GM12878 (cell line): ENCODE results near the gene WDFY4. TPM values are rescaled to one million over a fixed set of nuclear protein-coding genes. Genes with fewer than 3 reads are reported as not detected.

Experiments used
- ATAC-seq: fragments of 200-7000 bp; cut with Tn5 transposase; 3 replicates; pipeline ENCODE4 v1.9.1; 2020; ENCODE audit warnings: mild to moderate bottlenecking, moderate library complexity
- BruUV-seq: library from RNA; stranded (reverse); fragments of 400-500 nt; replicated peaks from 2 replicates; lab custom pipeline; 2021; lab: Mats Ljungman, UMichigan
- CTCF ChIA-PET: fragments of 300-600 bp; sonication (Branson Sonifier 250); formaldehyde crosslinking; extraction: SDS; loops from one replicate; lab custom pipeline; 2021; ENCODE audit warnings: inconsistent platforms; lab: Yijun Ruan, JAX
- POLR2A ChIA-PET: fragments of 350-600 bp; formaldehyde crosslinking; extraction: SDS; loops from one replicate; lab custom pipeline; 2021; ENCODE audit warnings: inconsistent platforms; lab: Charles Lee
- RAD21 ChIA-PET: fragments of 300-600 bp; sonication (Branson Sonifier 250); formaldehyde crosslinking; loops from one replicate; lab custom pipeline; 2023; ENCODE audit warnings: antibody characterized with exemption; ENCODE audit not compliant: unreplicated experiment; lab: Charles Lee
- SMC1A ChIA-PET: fragments of 300-600 bp; sonication (Branson Sonifier 250); formaldehyde crosslinking; loops from one replicate; lab custom pipeline; 2023; ENCODE audit not compliant: unreplicated experiment, uncharacterized antibody; lab: Charles Lee
- DNase-seq: peaks from one replicate; pipeline ENCODE4 v3.0.0-alpha.2; 2011; ENCODE audit warnings: low read depth, low spot score
- FAIRE-seq: peaks from 3 replicates; lab custom pipeline; 2011; peaks lifted over from hg19 to GRCh38; lab: Jason Lieb, UNC
- H2AFZ ChIP-seq: 2 replicates; pipeline ENCODE4 v1.6.0; 2011; ENCODE audit warnings: low read depth, low read length, control low read depth; ENCODE audit not compliant: control insufficient read depth
- H3K27ac ChIP-seq: 2 replicates; pipeline ENCODE4 v1.5.1; 2011; ENCODE audit warnings: control low read depth; ENCODE audit not compliant: control insufficient read depth, insufficient read depth
- H3K27me3 ChIP-seq, 2 experiments: replicated peaks in 1 of 2; 2 replicates each; pipeline versions ENCODE4 v1.6.0 to v1.6.1; 2011; ENCODE audit warnings: low read length in 1 of 2; ENCODE audit not compliant: control insufficient read depth in 2 of 2, insufficient read depth in 2 of 2
- H3K36me3 ChIP-seq, 2 experiments: 2 replicates each; pipeline ENCODE4 v1.5.1; 2011; ENCODE audit warnings: low read length in 1 of 2; ENCODE audit not compliant: control insufficient read depth in 2 of 2, insufficient read depth in 2 of 2
- H3K4me1 ChIP-seq: 2 replicates; pipeline ENCODE4 v1.6.1; 2011; ENCODE audit warnings: mild to moderate bottlenecking, low read length, moderate library complexity, mixed read lengths; ENCODE audit not compliant: control insufficient read depth, insufficient read depth
- H3K4me2 ChIP-seq: 2 replicates; pipeline ENCODE4 v1.6.0; 2011; ENCODE audit warnings: control low read depth; ENCODE audit not compliant: control insufficient read depth, insufficient read depth
- H3K4me3 ChIP-seq: fragments of 200-600 bp; sonication (generic); 2 replicates; pipeline ENCODE4 v1.5.1; 2016
- H3K79me2 ChIP-seq: 2 replicates; pipeline ENCODE4 v1.6.0; 2011; ENCODE audit warnings: low read length; ENCODE audit not compliant: control insufficient read depth, insufficient read depth
- H3K9ac ChIP-seq: 2 replicates; pipeline ENCODE4 v1.8.0; 2011; ENCODE audit warnings: low read length, control low read depth, mixed read lengths; ENCODE audit not compliant: control insufficient read depth, insufficient read depth
- H3K9me3 ChIP-seq: replicated peaks from 3 replicates; pipeline ENCODE4 v1.5.1; 2011; ENCODE audit warnings: mild to moderate bottlenecking, low read length; ENCODE audit not compliant: control insufficient read depth, insufficient read depth
- H4K20me1 ChIP-seq: 2 replicates; pipeline ENCODE4 v1.6.0; 2011; ENCODE audit not compliant: control insufficient read depth, insufficient read depth
- CREM ChIP-seq: IDR thresholded peaks from 2 replicates; pipeline ENCODE4 v1.6.1; 2014; ENCODE audit warnings: antibody characterized with exemption, low read depth
- FOS ChIP-seq: IDR thresholded peaks from 3 replicates; pipeline ENCODE4 v1.6.1; 2011; ENCODE audit warnings: borderline replicate concordance; ENCODE audit not compliant: insufficient read length; ENCODE audit errors: extremely low read depth
- JUND ChIP-seq: IDR thresholded peaks from 2 replicates; pipeline ENCODE4 v1.6.1; 2012; ENCODE audit warnings: low read depth, mild to moderate bottlenecking, low read length, improper control_type of control experiment, moderate library complexity
- KLF5 ChIP-seq: fragments of 450-650 bp; IDR thresholded peaks from 2 replicates; pipeline ENCODE4 v1.6.1; 2014; ENCODE audit warnings: mild to moderate bottlenecking; ENCODE audit not compliant: partially characterized antibody
- NFXL1 ChIP-seq: fragments of 450-650 bp; IDR thresholded peaks from 2 replicates; pipeline ENCODE4 v1.6.1; 2017; ENCODE audit warnings: antibody characterized with exemption, mild to moderate bottlenecking, borderline replicate concordance
- PAX5 ChIP-seq: IDR thresholded peaks from 2 replicates; pipeline ENCODE4 v1.6.1; 2011; ENCODE audit warnings: low read depth, low read length, borderline replicate concordance
- RAD21 ChIP-seq: IDR thresholded peaks from 2 replicates; pipeline ENCODE4 v1.6.1; 2011; ENCODE audit warnings: mild to moderate bottlenecking, low read depth, low read length, moderate library complexity; ENCODE audit not compliant: insufficient read depth
- SMC3 ChIP-seq: IDR thresholded peaks from 2 replicates; pipeline ENCODE4 v1.6.1; 2011; ENCODE audit warnings: low read length, improper control_type of control experiment, borderline replicate concordance
- SREBF1 ChIP-seq: IDR thresholded peaks from 2 replicates; pipeline ENCODE4 v1.6.1; 2012; ENCODE audit warnings: mild to moderate bottlenecking, low read length
- ZNF274 ChIP-seq: IDR thresholded peaks from one replicate; pipeline ENCODE4 v1.8.0; 2011; ENCODE audit not compliant: insufficient read length, insufficient read depth
- ZNF384 ChIP-seq: IDR thresholded peaks from 2 replicates; pipeline ENCODE4 v1.6.1; 2012; ENCODE audit warnings: low read depth, mild to moderate bottlenecking, low read length, improper control_type of control experiment, borderline replicate concordance
- WGBS: methylation state at CpG from one replicate; pipeline ENCODE4 v1.1.6; 2016; ENCODE audit warnings: low lambda C conversion rate; ENCODE audit not compliant: insufficient replicate concordance, insufficient coverage; ENCODE audit errors: missing lambda C conversion rate; 5-methylcytosine and 5-hydroxymethylcytosine counted together
- in situ Hi-C: fragments of 300-500 bp; cut with MboI; formaldehyde crosslinking; loops from 9 replicates; pipeline ENCODE4 v1.14.3; 2018; ENCODE audit warnings: mixed read lengths
- intact Hi-C: fragments of 100-400 bp; cut with micrococcal nuclease; formaldehyde crosslinking; loops from one replicate; pipeline ENCODE4 v1.14.2; 2022; ENCODE audit not compliant: unreplicated experiment
- polyA plus RNA-seq, 11 experiments: library from polyadenylated mRNA; depleted of rRNA in 4 of 11; unstranded in 6 of 11; stranded (reverse) in 5 of 11; fragments of >200 nt; fragmentation: Nextera tagmentation in 4 of 11; fragmentation: Illumina TruSeq in 1 of 11; extraction: Ambion mirVana in 4 of 11; extraction: Trizol in 1 of 11; gene quantifications; 1 replicate in 1 of 11; 2 replicates in 10 of 11; pipeline versions ENCODE4 v1.2.1 to v1.2.3, GENCODE V29; 2011 to 2016; ENCODE audit warnings: inconsistent platforms in 2 of 11, missing spikeins in 2 of 11, low read depth in 1 of 11
- total RNA-seq, 4 experiments: library from RNA; depleted of rRNA in 3 of 4; stranded (reverse); fragments of >200 nt in 3 of 4; fragmentation: Illumina TruSeq in 1 of 4; extraction: Trizol in 1 of 4; gene quantifications; 2 replicates each; pipeline versions ENCODE4 v1.2.1 to v1.2.3, GENCODE V29; 2013 to 2021
- TF ChIP-seq, protein P1 (sequence below): fragments of 450-650 bp; IDR thresholded peaks from 2 replicates; pipeline ENCODE4 v1.6.1; 2018; ENCODE audit warnings: borderline replicate concordance, mild to moderate bottlenecking; ENCODE audit not compliant: partially characterized antibody
- TF ChIP-seq, protein P2 (sequence below), 3 experiments: IDR thresholded peaks in 2 of 3; conservative IDR thresholded peaks in 1 of 3; 2 replicates each; pipeline ENCODE4 v1.5.1; 2011; ENCODE audit warnings: low read depth in 3 of 3, low read length in 3 of 3, mild to moderate bottlenecking in 3 of 3, control low read depth in 2 of 3, moderate library complexity in 2 of 3, inconsistent platforms in 1 of 3, mixed read lengths in 1 of 3; ENCODE audit not compliant: control insufficient read depth in 2 of 3, insufficient read depth in 1 of 3; ENCODE audit errors: extremely low read depth in 1 of 3

WDFY4 gene
- total and polyA plus RNA-seq, 10 of the 15 experiments (the other 5 are each of a cell fraction or from before 2014, with no cell fraction given) = 13.5 to 132 (median 47.3) TPM

DNA sequence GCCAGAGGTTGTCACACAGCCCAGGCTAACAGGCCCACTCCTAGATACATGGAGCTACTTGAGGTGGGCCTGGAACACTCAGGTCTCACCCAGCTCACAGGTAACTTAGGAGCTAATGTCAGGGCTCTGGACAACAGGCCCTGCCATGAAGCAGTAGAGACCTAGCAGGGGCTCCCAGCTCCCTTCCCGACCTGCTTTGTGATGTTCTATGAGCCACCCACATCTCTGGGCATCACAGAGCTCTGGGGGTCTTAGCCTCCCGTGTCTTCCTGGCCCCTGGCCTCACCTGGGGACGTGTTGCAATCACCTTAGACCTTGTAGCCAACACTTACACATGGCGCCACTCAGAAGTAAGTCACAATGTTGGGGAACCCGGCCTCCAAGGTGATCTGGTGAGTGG, 12.4 kb downstream of the WDFY4 start (continued):
- TF ChIP-seq FOS (no peak), ZNF274 (no peak), ZNF384 (no peak), JUND (no peak), PAX5 (no peak), NFXL1 (no peak), CREM (no peak)
- TF ChIP-seq, protein P1, sequence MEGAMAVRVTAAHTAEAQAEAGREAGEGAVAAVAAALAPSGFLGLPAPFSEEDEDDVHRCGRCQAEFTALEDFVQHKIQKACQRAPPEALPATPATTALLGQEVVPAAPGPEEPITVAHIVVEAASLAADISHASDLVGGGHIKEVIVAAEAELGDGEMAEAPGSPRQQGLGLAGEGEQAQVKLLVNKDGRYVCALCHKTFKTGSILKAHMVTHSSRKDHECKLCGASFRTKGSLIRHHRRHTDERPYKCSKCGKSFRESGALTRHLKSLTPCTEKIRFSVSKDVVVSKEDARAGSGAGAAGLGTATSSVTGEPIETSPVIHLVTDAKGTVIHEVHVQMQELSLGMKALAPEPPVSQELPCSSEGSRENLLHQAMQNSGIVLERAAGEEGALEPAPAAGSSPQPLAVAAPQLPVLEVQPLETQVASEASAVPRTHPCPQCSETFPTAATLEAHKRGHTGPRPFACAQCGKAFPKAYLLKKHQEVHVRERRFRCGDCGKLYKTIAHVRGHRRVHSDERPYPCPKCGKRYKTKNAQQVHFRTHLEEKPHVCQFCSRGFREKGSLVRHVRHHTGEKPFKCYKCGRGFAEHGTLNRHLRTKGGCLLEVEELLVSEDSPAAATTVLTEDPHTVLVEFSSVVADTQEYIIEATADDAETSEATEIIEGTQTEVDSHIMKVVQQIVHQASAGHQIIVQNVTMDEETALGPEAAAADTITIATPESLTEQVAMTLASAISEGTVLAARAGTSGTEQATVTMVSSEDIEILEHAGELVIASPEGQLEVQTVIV = no peak

DNA sequence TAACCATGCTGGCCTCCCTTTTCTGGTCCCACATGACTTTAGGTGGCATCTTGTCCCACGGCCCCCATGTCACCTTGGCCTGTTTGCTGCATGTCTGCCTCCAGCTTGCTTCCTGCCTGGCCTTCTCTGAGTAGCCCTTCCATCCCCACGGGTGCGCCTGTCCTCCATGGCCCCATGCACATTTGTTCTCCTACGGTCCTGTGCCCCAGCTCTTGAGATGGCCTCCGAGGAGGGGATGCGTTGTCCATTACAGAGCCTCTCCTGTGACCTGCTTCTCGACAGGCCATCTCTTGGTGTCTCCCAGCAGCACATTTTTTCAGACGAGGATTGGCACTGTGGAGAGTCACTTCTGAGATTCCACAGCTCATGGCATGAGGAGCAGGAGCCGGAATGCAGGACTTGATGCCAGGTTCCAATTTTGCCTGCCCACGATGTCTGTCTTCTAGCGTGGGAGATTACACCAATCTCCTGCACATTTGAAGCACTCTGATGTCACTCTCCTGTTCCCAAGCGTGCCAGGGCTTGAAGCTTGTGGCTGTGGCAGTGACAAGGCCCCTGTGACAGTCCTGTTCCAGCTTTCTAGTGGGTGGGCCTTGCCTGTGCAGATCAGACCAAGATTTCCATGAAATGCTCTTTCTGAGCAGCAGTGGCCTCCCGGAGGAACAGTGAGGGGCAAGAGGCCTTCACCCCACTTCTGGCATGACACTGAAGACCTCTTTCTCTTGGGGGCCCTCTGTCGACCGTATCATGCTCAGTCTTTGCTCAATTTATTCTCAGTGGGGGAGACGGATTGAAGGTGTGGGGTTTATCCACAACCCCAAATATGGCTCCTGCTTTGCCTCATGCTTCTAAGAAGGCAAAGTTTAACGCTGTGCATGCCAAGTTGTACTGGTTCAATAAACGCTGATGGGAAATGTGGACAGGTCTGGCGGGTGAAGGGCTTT, 13.4 kb downstream of the WDFY4 start:
- BruUV-seq = no TSS peak
- FAIRE-seq = no peak
- H3K27me3 ChIP-seq = no peaks in the 10 kb centered on the region
- in situ Hi-C loops (loop anchor here (5.0 kb wide), 1 partner anchor 36 kb away; no protein-coding TSS in a partner anchor), intact Hi-C loops (no loop called here)
- H3K4me2 ChIP-seq = no peak overlapping the region
- no peak for DNase-seq
- peaks cover 87% of the 10 kb centered on the region for H3K79me2 ChIP-seq
- ChIA-PET POLR2A (interaction anchor here (1.2 kb wide), 1 partner anchor 9 kb away, joined by 4 read pairs; no protein-coding TSS in a partner anchor), RAD21 (interaction anchor here (1.3 to 2.0 kb wide), 3 partner anchors 9 to 37 kb away, joined by 5 to 8 read pairs (median 5); partner anchors contain the start of gene WDFY4), CTCF (interaction anchor here (0.6 to 19.6 kb wide), 6 partner anchors 10 to 87 kb away, joined by 3 to 221 read pairs (median 6); no protein-coding TSS in a partner anchor)
- WGBS = 76% methylated on average over 19 of the region's 19 CpGs
- no peak overlapping the region for H3K4me3 ChIP-seq
- peaks cover 35% of the 10 kb centered on the region for H3K4me1 ChIP-seq
- H3K9ac ChIP-seq = no peak overlapping the region
- no peak for TF ChIP-seq KLF5
- peak; percentile 51; the same call in 1 of the 2 replicates for TF ChIP-seq RAD21
- no peak for TF ChIP-seq SREBF1
- TF ChIP-seq, protein P2, sequence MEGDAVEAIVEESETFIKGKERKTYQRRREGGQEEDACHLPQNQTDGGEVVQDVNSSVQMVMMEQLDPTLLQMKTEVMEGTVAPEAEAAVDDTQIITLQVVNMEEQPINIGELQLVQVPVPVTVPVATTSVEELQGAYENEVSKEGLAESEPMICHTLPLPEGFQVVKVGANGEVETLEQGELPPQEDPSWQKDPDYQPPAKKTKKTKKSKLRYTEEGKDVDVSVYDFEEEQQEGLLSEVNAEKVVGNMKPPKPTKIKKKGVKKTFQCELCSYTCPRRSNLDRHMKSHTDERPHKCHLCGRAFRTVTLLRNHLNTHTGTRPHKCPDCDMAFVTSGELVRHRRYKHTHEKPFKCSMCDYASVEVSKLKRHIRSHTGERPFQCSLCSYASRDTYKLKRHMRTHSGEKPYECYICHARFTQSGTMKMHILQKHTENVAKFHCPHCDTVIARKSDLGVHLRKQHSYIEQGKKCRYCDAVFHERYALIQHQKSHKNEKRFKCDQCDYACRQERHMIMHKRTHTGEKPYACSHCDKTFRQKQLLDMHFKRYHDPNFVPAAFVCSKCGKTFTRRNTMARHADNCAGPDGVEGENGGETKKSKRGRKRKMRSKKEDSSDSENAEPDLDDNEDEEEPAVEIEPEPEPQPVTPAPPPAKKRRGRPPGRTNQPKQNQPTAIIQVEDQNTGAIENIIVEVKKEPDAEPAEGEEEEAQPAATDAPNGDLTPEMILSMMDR (IDR thresholded peaks at IDR 0.05 in 2 of 3, conservative IDR thresholded peaks at IDR 0.05 in 1 of 3; ENCODE audit: control insufficient read depth in 2 of 3, extremely low read depth in 1 of 3, insufficient read depth in 1 of 3, low read depth in 3 of 3, low read length in 3 of 3) = peak; percentile 24 to 30 (median 24); a peak in 3 of 6 replicates
- TF ChIP-seq SMC3 = peak; percentile 31; the same call in 1 of the 2 replicates
- TF ChIP-seq, all 136 proteins: peak for 3
- SMC1A ChIA-PET = interaction anchor here (0.6 to 10.3 kb wide), 9 partner anchors 8 to 37 kb away, joined by 3 to 60 read pairs (median 6); no protein-coding TSS in a partner anchor
- Histone ChIP-seq H3K36me3 (peaks cover 9 to 28% of the 10 kb centered on the region in 2 experiments), H4K20me1 (no peaks in the 10 kb centered on the region), H3K9me3 (no peaks in the 10 kb centered on the region), H2AFZ (no peak overlapping the region), H3K27ac (no peak overlapping the region)
- ATAC-seq = peak; percentile 19; the same call in 2 of the 3 replicates
